Endodermal cell (in vitro differentiated cells): ENCODE data around the gene PTPRN2. TPM values are rescaled to one million over a fixed set of nuclear protein-coding genes. Genes with fewer than 3 reads are reported as not detected.

ENCODE experiments used
- DNase-seq: peaks from one replicate; pipeline ENCODE4 v3.0.0-alpha.2; 2017
- H3K27ac ChIP-seq: 2 replicates; pipeline ENCODE4 v1.5.1; 2013; ENCODE audit warnings: mild to moderate bottlenecking, low read depth, low read length, moderate library complexity
- H3K27me3 ChIP-seq: 2 replicates; pipeline ENCODE4 v1.6.1; 2013; ENCODE audit warnings: mild to moderate bottlenecking, low read length, moderate library complexity; ENCODE audit not compliant: insufficient read depth, control insufficient read depth, poor library complexity, severe bottlenecking
- H3K36me3 ChIP-seq: 2 replicates; pipeline ENCODE4 v1.7.0; 2013; ENCODE audit warnings: mild to moderate bottlenecking, low read length, moderate library complexity; ENCODE audit not compliant: control insufficient read depth, insufficient read depth
- H3K4me1 ChIP-seq: one replicate; pipeline ENCODE4 v1.7.0; 2013; ENCODE audit warnings: low read length; ENCODE audit not compliant: control insufficient read depth, insufficient read depth
- H3K4me3 ChIP-seq: 2 replicates; pipeline ENCODE4 v1.5.1; 2013; ENCODE audit warnings: mild to moderate bottlenecking, low read length, moderate library complexity
- H3K9ac ChIP-seq: 2 replicates; pipeline ENCODE4 v1.6.1; 2013; ENCODE audit warnings: mild to moderate bottlenecking, low read length, moderate library complexity; ENCODE audit not compliant: poor library complexity, severe bottlenecking; ENCODE audit errors: extremely low read depth
- H3K9me3 ChIP-seq: 2 replicates; pipeline ENCODE4 v1.6.1; 2013; ENCODE audit warnings: mild to moderate bottlenecking, low read length, moderate library complexity; ENCODE audit not compliant: control insufficient read depth
- H3K27ac Mint-ChIP-seq: 2 replicates; pipeline ENCODE4 v1.8.0; 2020; ENCODE audit warnings: mixed read lengths
- H3K27me3 Mint-ChIP-seq: 2 replicates; pipeline ENCODE4 v1.8.0; 2021; ENCODE audit warnings: mild to moderate bottlenecking, mixed read lengths; ENCODE audit not compliant: insufficient read depth
- H3K36me3 Mint-ChIP-seq: 2 replicates; pipeline ENCODE4 v1.8.0; 2020; ENCODE audit warnings: low read depth, mixed read lengths
- H3K4me1 Mint-ChIP-seq: 2 replicates; pipeline ENCODE4 v1.8.0; 2020; ENCODE audit warnings: mixed read lengths
- H3K4me3 Mint-ChIP-seq: 2 replicates; pipeline ENCODE4 v1.8.0; 2020; ENCODE audit warnings: mild to moderate bottlenecking, moderate library complexity, mixed read lengths
- H3K9me3 Mint-ChIP-seq: 2 replicates; pipeline ENCODE4 v1.8.0; 2020; ENCODE audit warnings: mild to moderate bottlenecking, mixed read lengths
- CTCF ChIP-seq: fragments of 200-600 bp; sonication (generic); conservative IDR thresholded peaks from 2 replicates; pipeline ENCODE4 v1.5.0; 2021; ENCODE audit warnings: antibody characterized with exemption, mild to moderate bottlenecking
- WGBS, 2 experiments: methylation state at CpG; one replicate each; pipeline versions ENCODE4 v1.1.5 to v1.1.7; 2013; ENCODE audit warnings: missing lambda C conversion rate in 2 of 2, mixed read lengths in 1 of 2; ENCODE audit not compliant: insufficient coverage in 1 of 2, insufficient read length in 1 of 2; 5-methylcytosine and 5-hydroxymethylcytosine counted together
- total RNA-seq, 2 donors: library from RNA; stranded (reverse); fragmentation: NEBNext Ultra II Directional in 1 of 2; extraction: Animal tissue kit (Norgen Biotek cat#: 25700) in 1 of 2; gene quantifications; 2 replicates in 1 of 2; 3 replicates in 1 of 2; pipeline ENCODE4 v1.2.1, GENCODE V29; 2021

PTPRN2 gene
- total RNA-seq, 2 donors from 2014 or later: 0.69 to 1.2 TPM

GRCh38 chr7:158613481-158613880 is 25.9 kb upstream of the PTPRN2 start:
- DNase-seq: no peak
- no peak overlapping the region for H3K27ac ChIP-seq
- Mint-ChIP-seq H3K9me3 (no peaks in the 10 kb centered on the region), H3K36me3 (peaks cover 5% of the 10 kb centered on the region), H3K27ac (no peak overlapping the region), H3K4me1 (peaks cover 7% of the 10 kb centered on the region), H3K4me3 (no peak overlapping the region), H3K27me3 (no peaks in the 10 kb centered on the region)
- no peaks in the 10 kb centered on the region for H3K36me3 ChIP-seq
- no peak overlapping the region for H3K9ac ChIP-seq
- H3K4me1 ChIP-seq: no peaks in the 10 kb centered on the region
- H3K4me3 ChIP-seq: no peak overlapping the region
- no peaks in the 10 kb centered on the region for H3K27me3 ChIP-seq
- no peak for TF ChIP-seq CTCF
- no peaks in the 10 kb centered on the region for H3K9me3 ChIP-seq
- 96% methylated on average over 2 of the region's 2 CpGs; no CpG with 5 or more reads in 1 of the 2 experiments for WGBS, 2 experiments

- no peaks in the 10 kb centered on the region for H3K27me3 Mint-ChIP-seq
- peaks cover 7% of the 10 kb centered on the region for H3K36me3 Mint-ChIP-seq
- no peak for TF ChIP-seq CTCF
- no peaks in the 10 kb centered on the region for H3K9me3 Mint-ChIP-seq
- Histone ChIP-seq H3K9ac (no peak overlapping the region), H3K27ac (no peak overlapping the region), H3K4me3 (no peak overlapping the region), H3K27me3 (no peaks in the 10 kb centered on the region), H3K36me3 (peaks cover 3% of the 10 kb centered on the region), H3K9me3 (no peaks in the 10 kb centered on the region), H3K4me1 (no peaks in the 10 kb centered on the region)
- H3K4me3 Mint-ChIP-seq: no peak overlapping the region
- 88% methylated on average over 4 of the region's 4 CpGs; no CpG with 5 or more reads in 1 of the 2 experiments for WGBS, 2 experiments
- H3K4me1 Mint-ChIP-seq: peaks cover 7% of the 10 kb centered on the region
- DNase-seq: no peak
- H3K27ac Mint-ChIP-seq: no peak overlapping the region
Observed at GRCh38 chr7:158612546-158612945, 24.9 kb upstream of the PTPRN2 start.

GRCh38 chr7:158611541-158611940 is 23.9 kb upstream of the PTPRN2 start:
- Mint-ChIP-seq H3K4me1 (peaks cover 3% of the 10 kb centered on the region), H3K27me3 (no peaks in the 10 kb centered on the region), H3K9me3 (no peaks in the 10 kb centered on the region), H3K36me3 (peaks cover 14% of the 10 kb centered on the region), H3K4me3 (no peak overlapping the region), H3K27ac (no peak overlapping the region)
- Histone ChIP-seq H3K9ac (no peak overlapping the region), H3K4me3 (no peak overlapping the region), H3K36me3 (peaks cover 5% of the 10 kb centered on the region), H3K4me1 (no peaks in the 10 kb centered on the region), H3K27ac (no peak overlapping the region), H3K9me3 (no peaks in the 10 kb centered on the region), H3K27me3 (no peaks in the 10 kb centered on the region)
- WGBS, 2 experiments: 88 to 90% methylated on average over 3 to 8 of the region's 8 CpGs
- TF ChIP-seq CTCF: no peak
- DNase-seq: no peak
